Activated T-cell treated with anti-CD3 and anti-CD28 coated beads, Interleukin-2, amount 50 U/mL, for 24 hours (primary cell): ENCODE results near the gene SNU13.
"Not testable (repeated sequence)": the region's sequence is repeated elsewhere in the genome, so short reads cannot be mapped to it uniquely, and the experiment has no call there.

Source experiments
- DNase-seq: peaks from one replicate; pipeline ENCODE4 v3.0.0-alpha.2; 2020
- H3K27ac Mint-ChIP-seq: 2 replicates; pipeline ENCODE4 v1.8.0; 2020; ENCODE audit warnings: mild to moderate bottlenecking, mixed read lengths
- H3K27me3 Mint-ChIP-seq: 2 replicates; pipeline ENCODE4 v1.8.0; 2020; ENCODE audit warnings: mixed read lengths
- H3K36me3 Mint-ChIP-seq: 2 replicates; pipeline ENCODE4 v1.8.0; 2020; ENCODE audit warnings: low read depth, mixed read lengths
- H3K4me1 Mint-ChIP-seq: 2 replicates; pipeline ENCODE4 v1.8.0; 2020; ENCODE audit warnings: low read depth, mixed read lengths
- H3K4me3 Mint-ChIP-seq: 2 replicates; pipeline ENCODE4 v1.8.0; 2020; ENCODE audit warnings: mild to moderate bottlenecking, moderate library complexity, mixed read lengths
- H3K9me3 Mint-ChIP-seq: 2 replicates; pipeline ENCODE4 v1.8.0; 2020; ENCODE audit warnings: mixed read lengths

Gene SNU13

DNA sequence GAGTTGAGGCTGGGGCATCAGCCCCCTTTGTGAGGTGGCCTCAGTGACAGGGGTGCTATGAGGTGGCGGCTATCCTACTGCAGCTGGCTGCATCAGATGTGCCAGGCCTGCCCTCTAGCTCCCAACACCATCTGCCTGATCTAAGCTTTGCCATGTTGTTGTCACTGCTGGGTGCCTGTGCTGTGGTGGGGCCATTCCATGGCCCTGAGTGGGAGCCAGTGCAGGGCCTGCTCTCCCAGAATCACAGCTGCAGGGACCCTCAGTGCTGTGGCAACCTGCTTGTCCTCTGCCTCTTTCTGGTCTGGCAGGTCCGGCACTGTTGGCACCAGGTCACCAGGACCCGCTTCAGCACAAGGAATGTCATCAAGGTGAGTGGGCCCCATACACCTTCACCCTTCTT lies 1.8 kb upstream of the SNU13 start:
- DNase-seq: no peak
- H3K27me3 Mint-ChIP-seq: no peaks in the 10 kb centered on the region
- H3K4me1 Mint-ChIP-seq: peaks cover 28% of the 10 kb centered on the region
- no peaks in the 10 kb centered on the region for H3K9me3 Mint-ChIP-seq
- peak overlapping the region; percentile 95 for H3K4me3 Mint-ChIP-seq
- peak overlapping the region; percentile 98 for H3K27ac Mint-ChIP-seq
- peaks cover 26% of the 10 kb centered on the region for H3K36me3 Mint-ChIP-seq

DNA sequence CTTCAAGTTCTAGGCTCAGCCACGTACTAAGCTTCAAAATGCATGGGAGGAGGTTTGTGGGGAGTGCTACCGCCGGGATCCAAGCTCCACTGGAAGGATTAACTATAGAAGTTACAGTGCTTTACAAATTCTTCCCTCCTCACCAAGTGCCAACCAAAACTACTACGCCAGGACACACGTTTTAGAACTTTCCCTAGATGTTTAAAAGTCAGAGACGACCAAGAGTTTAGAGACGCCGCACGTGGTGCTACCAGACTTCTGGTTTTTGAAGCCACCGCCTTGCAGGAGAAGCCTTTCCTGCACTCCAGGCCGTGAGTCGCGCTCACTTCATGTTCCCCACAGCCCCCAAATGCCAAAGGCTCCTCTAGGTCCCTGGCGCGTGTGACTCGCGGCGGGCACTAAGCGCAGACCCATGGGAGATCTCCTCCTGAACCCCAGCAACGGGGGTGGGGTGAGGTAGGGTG lies 734 bp downstream of the SNU13 start:
- Mint-ChIP-seq H3K9me3 (no peaks in the 10 kb centered on the region), H3K27me3 (no peaks in the 10 kb centered on the region), H3K4me3 (peak overlapping the region; percentile 95), H3K4me1 (peaks cover 37% of the 10 kb centered on the region), H3K36me3 (peaks cover 38% of the 10 kb centered on the region), H3K27ac (peak overlapping the region; percentile 98)
- peak; percentile 58 for DNase-seq

DNA sequence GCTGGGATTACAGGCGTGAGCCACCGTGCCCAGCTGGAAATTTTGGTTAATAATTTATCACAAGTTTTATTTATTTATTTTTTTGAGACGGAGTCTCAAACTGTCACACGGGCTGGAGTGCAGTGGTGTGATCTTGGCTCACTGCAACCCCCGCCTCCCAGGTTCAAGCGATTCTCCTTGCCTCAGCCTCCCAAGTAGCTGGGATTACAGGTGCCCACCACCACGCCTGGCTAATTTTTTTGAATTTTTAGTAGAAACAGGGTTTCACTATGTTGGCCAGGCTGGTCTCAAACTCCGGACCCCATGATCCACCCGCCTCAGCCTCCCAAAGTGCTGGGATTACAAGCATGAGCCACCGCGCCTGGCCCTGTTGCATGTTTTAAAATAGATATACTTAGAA lies 1.8 kb downstream of the SNU13 start:
- not testable (repeated sequence) for H3K9me3 Mint-ChIP-seq, H3K27me3 Mint-ChIP-seq, DNase-seq
- H3K36me3 Mint-ChIP-seq: peaks cover 48% of the 10 kb centered on the region
- H3K4me3 Mint-ChIP-seq: peak overlapping the region; percentile 95
- peaks cover 45% of the 10 kb centered on the region for H3K4me1 Mint-ChIP-seq
- H3K27ac Mint-ChIP-seq: peak overlapping the region; percentile 98

DNA sequence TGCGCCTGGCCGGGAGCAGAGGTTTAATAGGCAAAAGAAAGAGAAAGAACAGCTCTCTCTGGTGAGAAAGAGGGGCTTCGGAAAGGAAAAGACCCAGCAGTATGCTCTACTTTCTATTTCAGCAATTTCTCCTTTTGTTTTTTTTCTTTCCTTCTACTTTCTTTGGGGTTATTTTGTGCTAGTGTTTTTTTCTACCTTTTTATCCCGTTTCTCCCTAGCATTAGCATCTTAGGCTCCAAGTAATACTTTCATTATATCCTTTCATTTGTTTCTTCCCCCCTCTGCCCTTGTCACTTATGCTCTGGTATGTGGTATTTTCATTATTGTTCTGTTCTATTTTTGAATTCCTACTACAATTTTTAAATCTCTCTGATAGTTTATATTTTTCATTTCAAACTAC lies 4.5 kb downstream of the SNU13 start:
- DNase-seq: no peak
- Mint-ChIP-seq H3K9me3 (no peaks in the 10 kb centered on the region), H3K27me3 (no peaks in the 10 kb centered on the region), H3K27ac (peak overlapping the region; percentile 100), H3K4me3 (no peak overlapping the region), H3K36me3 (peaks cover 68% of the 10 kb centered on the region), H3K4me1 (peaks cover 46% of the 10 kb centered on the region)

DNA sequence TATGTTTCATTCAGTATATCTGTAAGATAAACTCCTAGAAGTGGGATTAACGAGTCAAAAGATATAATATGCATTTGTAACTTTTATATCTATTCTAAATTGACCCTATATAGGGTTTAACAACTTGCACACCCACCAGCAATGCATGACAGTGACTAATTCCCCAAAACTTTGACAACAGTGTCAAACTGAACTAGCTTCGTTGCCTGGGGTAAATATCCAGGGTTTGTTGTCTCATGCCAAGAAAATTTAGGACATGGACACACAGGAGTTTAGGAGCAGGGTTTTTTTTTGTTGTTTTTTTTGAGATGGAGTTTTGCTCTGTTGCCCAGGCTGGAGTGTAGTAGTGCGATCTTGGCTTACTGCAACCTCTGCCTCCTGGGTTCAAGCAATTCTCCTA lies 5.1 kb downstream of the SNU13 start:
- H3K9me3 Mint-ChIP-seq: no peaks in the 10 kb centered on the region
- peaks cover 68% of the 10 kb centered on the region for H3K36me3 Mint-ChIP-seq
- no peaks in the 10 kb centered on the region for H3K27me3 Mint-ChIP-seq
- H3K27ac Mint-ChIP-seq: peak overlapping the region; percentile 100
- DNase-seq: no peak
- no peak overlapping the region for H3K4me3 Mint-ChIP-seq
- H3K4me1 Mint-ChIP-seq: peaks cover 45% of the 10 kb centered on the region

DNA sequence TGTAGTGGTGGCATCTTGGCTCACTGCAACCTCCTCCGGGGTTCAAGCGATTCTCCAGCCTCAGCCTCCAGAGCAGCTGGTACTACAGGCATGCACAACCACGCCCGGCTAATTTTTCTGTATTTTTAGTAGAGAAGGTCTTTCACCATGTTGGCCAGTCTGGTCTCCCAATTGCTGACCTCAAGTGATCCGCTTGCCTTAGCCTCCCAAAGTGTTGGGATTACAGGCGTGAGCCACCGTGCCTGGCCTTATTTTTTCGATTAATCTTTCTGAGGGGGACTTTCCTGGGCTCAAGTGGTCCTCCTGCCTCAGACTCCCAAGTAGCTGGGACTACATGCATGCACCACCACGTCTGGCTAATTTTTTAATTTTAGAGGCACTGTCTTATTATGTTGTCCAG lies 5.6 kb downstream of the SNU13 start:
- Mint-ChIP-seq H3K27me3 (no peaks in the 10 kb centered on the region), H3K4me3 (peak overlapping the region; percentile 98), H3K27ac (peak overlapping the region; percentile 100), H3K9me3 (no peaks in the 10 kb centered on the region), H3K4me1 (peaks cover 51% of the 10 kb centered on the region), H3K36me3 (peaks cover 68% of the 10 kb centered on the region)
- DNase-seq: no peak

DNA sequence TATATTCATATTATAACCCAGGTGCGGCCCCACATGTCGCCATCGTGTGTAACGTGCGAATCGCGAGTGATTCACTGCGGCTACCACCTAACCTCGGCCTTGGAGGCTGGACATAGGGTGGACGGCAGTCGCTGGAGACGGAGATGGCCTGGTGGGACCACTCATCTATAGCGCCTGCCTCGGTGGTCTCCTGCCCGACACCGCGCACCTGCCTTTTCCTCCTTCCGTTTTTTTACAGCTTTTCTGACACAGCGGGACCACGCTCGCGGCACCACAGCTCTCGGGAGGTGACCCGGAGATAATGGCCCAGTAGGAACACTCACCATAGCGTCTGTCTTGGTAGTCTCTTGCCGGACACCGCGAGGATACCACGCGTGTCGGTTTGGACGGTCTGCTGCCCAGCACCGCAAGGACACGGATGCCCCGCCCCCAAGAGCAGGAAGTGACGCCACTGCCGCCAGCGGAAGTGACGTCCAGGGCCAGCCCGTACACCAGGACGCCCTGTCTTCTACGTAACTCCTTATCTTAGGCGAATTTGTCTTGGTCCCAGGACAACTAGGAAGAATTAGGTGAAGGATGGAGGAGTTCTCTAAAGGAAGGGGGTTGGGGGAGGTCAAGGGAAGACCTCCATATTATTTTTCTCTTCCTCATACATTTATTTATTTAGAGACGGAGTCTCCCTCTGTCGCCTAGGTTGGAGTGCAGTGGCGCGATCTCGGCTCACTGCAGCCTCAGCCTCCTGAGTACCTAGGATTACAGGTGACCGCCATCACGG lies 6.4 kb downstream of the SNU13 start:
- DNase-seq: peak; percentile 90
- peaks cover 49% of the 10 kb centered on the region for H3K4me1 Mint-ChIP-seq
- H3K4me3 Mint-ChIP-seq: peak overlapping the region; percentile 98
- H3K9me3 Mint-ChIP-seq: no peaks in the 10 kb centered on the region
- peaks cover 66% of the 10 kb centered on the region for H3K36me3 Mint-ChIP-seq
- no peaks in the 10 kb centered on the region for H3K27me3 Mint-ChIP-seq
- H3K27ac Mint-ChIP-seq: peak overlapping the region; percentile 100

DNA sequence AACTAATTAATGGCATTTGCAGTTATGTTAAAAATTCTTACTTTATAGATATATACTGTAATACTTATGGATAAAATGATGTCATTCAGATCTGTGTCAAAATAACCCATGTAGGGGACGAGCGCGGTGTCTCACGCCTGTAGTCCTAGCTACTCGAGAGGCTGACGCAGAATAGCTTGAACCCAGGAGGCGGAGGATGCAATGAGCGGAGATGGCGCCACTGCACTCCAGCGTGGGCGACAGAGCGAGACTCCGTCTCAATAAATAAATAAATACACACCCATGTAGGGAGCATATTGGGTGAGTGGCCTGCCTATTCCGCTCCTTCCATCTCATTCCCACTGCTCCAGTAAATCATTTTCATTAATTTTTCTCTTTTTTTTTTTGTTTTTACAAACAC lies 7.1 kb downstream of the SNU13 start:
- H3K9me3 Mint-ChIP-seq: no peaks in the 10 kb centered on the region
- peak overlapping the region; percentile 98 for H3K4me3 Mint-ChIP-seq
- peak overlapping the region; percentile 100 for H3K27ac Mint-ChIP-seq
- H3K4me1 Mint-ChIP-seq: peaks cover 48% of the 10 kb centered on the region
- H3K27me3 Mint-ChIP-seq: no peaks in the 10 kb centered on the region
- H3K36me3 Mint-ChIP-seq: peaks cover 67% of the 10 kb centered on the region
- no peak for DNase-seq

DNA sequence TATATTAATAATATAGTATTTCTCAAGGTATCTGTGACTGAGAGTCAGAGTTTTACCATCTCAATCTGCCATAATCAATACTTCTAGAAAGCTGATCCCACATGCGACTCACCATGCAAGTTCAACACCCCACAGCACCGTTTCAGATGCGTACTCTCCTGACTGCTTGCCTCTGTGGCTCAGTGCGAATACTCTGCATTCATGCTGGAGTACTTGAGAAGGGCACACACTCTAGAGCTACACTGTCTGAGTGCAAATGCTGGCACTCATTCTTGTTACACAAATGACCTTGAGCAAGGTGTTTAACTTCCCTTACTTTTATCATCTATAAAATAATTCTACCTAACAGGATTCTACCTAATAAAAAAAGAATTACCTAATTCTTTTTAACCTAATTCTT lies 12.5 kb downstream of the SNU13 start:
- DNase-seq: no peak
- Mint-ChIP-seq H3K27me3 (no peaks in the 10 kb centered on the region), H3K27ac (peak overlapping the region; percentile 76), H3K9me3 (no peaks in the 10 kb centered on the region), H3K4me1 (peaks cover 34% of the 10 kb centered on the region), H3K4me3 (no peak overlapping the region), H3K36me3 (peaks cover 87% of the 10 kb centered on the region)

DNA sequence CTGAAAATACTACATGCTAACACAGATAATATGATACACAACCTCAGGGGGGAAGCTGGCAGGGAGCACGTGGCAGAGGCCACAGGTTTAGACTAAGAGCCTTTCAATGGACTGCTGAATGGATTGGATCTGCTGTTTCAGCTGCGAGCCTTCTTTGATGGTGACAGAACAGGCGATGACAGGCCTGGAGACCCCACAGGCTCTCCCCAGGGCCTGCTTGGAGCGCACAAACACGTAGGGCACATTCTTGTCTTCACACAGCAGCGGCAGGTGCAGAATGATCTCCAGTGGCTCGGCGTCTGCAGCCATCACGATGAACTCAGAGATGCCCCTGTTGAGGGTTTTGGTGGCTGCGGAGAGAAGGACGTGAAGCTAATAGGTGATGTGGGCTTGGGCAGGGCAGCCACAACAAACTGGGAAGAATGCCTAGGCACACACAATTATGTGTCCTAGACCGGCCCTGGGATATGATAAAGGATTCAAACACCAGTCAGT lies 13.8 kb downstream of the SNU13 start:
- no peak for DNase-seq
- Mint-ChIP-seq H3K36me3 (peaks cover 85% of the 10 kb centered on the region), H3K4me3 (no peak overlapping the region), H3K9me3 (no peaks in the 10 kb centered on the region), H3K27ac (peak overlapping the region; percentile 82), H3K4me1 (peaks cover 23% of the 10 kb centered on the region), H3K27me3 (no peaks in the 10 kb centered on the region)

DNA sequence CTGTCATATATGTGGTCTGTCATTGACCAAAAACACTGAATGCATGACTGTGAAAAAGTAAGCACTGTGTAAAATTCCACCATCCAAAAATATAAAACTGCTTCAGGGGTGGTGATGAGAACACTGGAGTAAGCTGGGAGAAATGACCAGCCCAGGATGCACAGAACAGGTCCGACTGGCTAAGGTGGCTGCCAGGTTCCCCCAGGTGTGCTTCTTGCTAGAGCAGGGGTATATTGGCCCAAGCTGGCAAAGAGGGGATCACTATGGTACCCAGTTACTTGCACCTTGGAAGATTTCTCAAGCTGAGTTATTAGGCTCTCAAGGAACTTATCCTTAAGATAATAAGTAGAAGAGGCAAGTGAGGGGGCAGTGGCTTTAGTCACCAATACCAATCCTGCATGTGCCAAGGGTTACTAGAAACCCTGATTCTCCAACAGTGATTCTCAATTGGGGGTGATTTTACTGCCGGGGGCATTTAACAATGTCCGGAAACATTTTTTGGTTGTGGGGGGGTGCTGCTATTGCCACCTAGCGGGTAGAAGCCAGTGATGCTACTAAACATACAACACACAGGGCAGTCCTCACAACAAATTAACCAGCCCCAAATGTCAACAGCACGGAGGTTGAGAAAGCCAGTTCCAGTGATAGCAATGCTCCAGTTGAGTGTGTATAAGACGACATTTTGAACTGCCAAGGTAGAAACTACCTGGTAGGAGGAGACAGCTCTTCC lies 15.7 kb downstream of the SNU13 start:
- H3K27me3 Mint-ChIP-seq: no peaks in the 10 kb centered on the region
- no peak overlapping the region for H3K4me3 Mint-ChIP-seq
- peaks cover 76% of the 10 kb centered on the region for H3K36me3 Mint-ChIP-seq
- H3K4me1 Mint-ChIP-seq: peaks cover 20% of the 10 kb centered on the region
- H3K9me3 Mint-ChIP-seq: no peaks in the 10 kb centered on the region
- no peak for DNase-seq
- no peak overlapping the region for H3K27ac Mint-ChIP-seq

DNA sequence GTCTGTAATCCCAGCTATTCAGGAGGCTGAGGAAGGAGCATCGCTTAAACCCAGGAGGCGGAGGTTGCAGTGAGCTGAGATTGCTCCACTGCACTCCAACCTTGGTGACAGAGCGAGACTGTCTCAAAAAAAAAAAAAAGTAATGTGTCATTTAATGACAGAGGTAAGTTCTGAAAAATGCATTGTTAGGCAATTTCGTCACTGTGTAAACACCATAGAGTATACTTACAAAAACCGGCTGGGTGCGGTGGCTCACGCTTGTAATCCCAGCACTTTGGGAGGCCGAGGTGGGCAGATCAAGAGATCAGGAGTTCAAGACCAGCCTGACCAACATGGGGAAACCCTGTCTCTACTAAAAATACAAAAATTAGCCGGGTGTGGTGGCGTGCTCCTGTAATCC lies 16.6 kb downstream of the SNU13 start:
- H3K4me1 Mint-ChIP-seq: peaks cover 22% of the 10 kb centered on the region
- DNase-seq, H3K27me3 Mint-ChIP-seq, H3K4me3 Mint-ChIP-seq, H3K9me3 Mint-ChIP-seq: not testable (repeated sequence)
- H3K36me3 Mint-ChIP-seq: peaks cover 77% of the 10 kb centered on the region
- H3K27ac Mint-ChIP-seq: peak overlapping the region; percentile 29

DNA sequence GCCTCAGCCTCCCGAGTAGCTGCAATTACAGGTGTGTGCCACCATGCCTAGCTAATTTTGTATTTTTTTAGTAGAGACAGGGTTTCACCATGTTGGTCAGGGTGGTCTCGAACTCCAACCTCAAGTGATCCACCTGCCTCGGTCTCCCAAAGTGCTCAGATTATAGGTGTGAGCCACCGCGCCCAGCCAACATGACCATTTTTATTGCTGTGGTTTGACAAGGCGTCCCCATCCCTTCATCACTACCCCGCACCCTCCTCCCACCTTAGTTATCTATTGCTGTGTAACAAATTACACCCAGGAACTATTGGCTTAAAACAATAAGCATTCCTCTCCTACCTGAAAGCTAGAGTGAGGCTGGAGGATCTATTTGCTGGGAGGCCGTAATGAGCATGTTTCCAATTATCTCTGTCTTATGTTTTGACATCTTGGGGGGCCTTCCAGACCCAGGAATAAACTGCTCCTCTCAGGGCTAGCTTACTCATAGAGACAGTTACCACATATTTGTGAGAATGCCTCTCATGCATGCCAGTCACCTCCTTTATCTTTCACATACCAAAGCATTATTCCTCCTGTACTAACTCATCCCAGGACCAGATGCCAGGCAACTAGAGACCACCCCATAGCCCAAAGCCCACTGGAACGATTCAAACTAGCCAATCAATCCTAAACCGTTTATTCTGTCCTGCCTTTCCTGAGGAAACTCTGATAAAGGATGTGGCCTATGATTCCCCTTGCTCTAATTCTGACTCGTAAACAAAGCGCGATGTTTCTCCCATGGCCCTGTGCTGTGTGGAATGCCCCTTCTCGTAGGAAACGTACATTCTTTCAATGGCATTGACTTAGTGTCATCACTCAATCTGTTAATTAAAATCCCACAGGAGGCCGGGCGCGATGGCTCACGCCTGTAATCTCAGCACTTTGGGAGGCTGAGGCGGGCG lies 19.4 kb downstream of the SNU13 start:
- Mint-ChIP-seq H3K36me3 (peaks cover 73% of the 10 kb centered on the region), H3K4me3 (no peak overlapping the region), H3K9me3 (no peaks in the 10 kb centered on the region), H3K27me3 (no peaks in the 10 kb centered on the region), H3K27ac (peak overlapping the region; percentile 27), H3K4me1 (peaks cover 24% of the 10 kb centered on the region)
- DNase-seq: no peak

DNA sequence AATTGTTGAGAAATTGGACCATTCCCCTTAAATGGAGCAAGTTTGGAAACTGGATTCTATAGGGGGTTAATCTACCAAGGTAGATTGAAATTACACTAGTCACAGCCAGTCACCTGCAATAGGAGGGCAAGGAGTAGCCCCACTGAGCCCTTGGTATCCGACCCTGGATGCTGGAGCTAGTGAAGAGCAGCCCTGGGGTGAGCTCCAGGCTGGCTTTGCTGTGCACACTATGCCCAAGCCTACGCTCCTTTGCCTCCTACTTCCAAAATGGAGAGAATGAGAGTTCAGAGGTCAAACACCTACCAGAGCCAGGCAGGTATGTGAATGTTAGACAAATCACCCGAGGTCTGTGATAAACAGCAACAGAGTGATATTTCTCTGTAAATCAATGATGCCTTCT lies 23.7 kb downstream of the SNU13 start:
- Mint-ChIP-seq H3K4me3 (no peak overlapping the region), H3K36me3 (peaks cover 75% of the 10 kb centered on the region), H3K27me3 (no peaks in the 10 kb centered on the region), H3K27ac (peak overlapping the region; percentile 46), H3K4me1 (peaks cover 19% of the 10 kb centered on the region), H3K9me3 (no peaks in the 10 kb centered on the region)
- peak; percentile 27 for DNase-seq
